Measurements from ENCODE around the gene DISC1.

DISC1 gene

GRCh38 chr1:232062967-232063366, 436.4 kb downstream of the DISC1 start:
- TF ChIP-seq CTCF (IDR thresholded peaks at IDR 0.05; ENCODE audit: insufficient read depth, low read length) (no peak), GABPA (IDR thresholded peaks at IDR 0.05; ENCODE audit: low read depth) (no peak), REST (IDR thresholded peaks at IDR 0.05; ENCODE audit: insufficient replicate concordance, low read depth) (no peak), POLR2AphosphoS5 (IDR thresholded peaks at IDR 0.05; ENCODE audit: low read depth) (no peak), SPI1 (IDR thresholded peaks at IDR 0.05; ENCODE audit: borderline replicate concordance, low read depth) (no peak)
- Histone ChIP-seq H3K4me3 (replicated peaks; ENCODE audit: insufficient read depth, low read length) (no peak overlapping the region), H3K27ac (replicated peaks) (no peak overlapping the region), H3K27me3 (ENCODE audit: insufficient read depth, poor library complexity, severe bottlenecking) (no peaks in the 10 kb centered on the region)
- no peak for DNase-seq (ENCODE audit: low read depth in 1 of 2, low spot score in 1 of 2)

GRCh38 chr1:232066521-232066920, 439.9 kb downstream of the DISC1 start:
- H3K4me3 ChIP-seq (replicated peaks; ENCODE audit: insufficient read depth, low read length): no peak overlapping the region
- TF ChIP-seq GABPA (IDR thresholded peaks at IDR 0.05; ENCODE audit: low read depth) (no peak), POLR2AphosphoS5 (IDR thresholded peaks at IDR 0.05; ENCODE audit: low read depth) (no peak), REST (IDR thresholded peaks at IDR 0.05; ENCODE audit: insufficient replicate concordance, low read depth) (no peak), SPI1 (IDR thresholded peaks at IDR 0.05; ENCODE audit: borderline replicate concordance, low read depth) (no peak), CTCF (IDR thresholded peaks at IDR 0.05; ENCODE audit: insufficient read depth, low read length) (no peak)
- no peak overlapping the region for H3K27ac ChIP-seq (replicated peaks)
- DNase-seq (ENCODE audit: low read depth in 1 of 2, low spot score in 1 of 2): no peak
- no peaks in the 10 kb centered on the region for H3K27me3 ChIP-seq (ENCODE audit: insufficient read depth, poor library complexity, severe bottlenecking)

GRCh38 chr1:232074265-232074664, 447.7 kb downstream of the DISC1 start:
- Histone ChIP-seq H3K27ac (replicated peaks) (no peak overlapping the region), H3K27me3 (ENCODE audit: insufficient read depth, poor library complexity, severe bottlenecking) (peaks cover 3% of the 10 kb centered on the region), H3K4me3 (replicated peaks; ENCODE audit: insufficient read depth, low read length) (no peak overlapping the region)
- TF ChIP-seq POLR2AphosphoS5 (IDR thresholded peaks at IDR 0.05; ENCODE audit: low read depth): no peak
- no peak for TF ChIP-seq SPI1 (IDR thresholded peaks at IDR 0.05; ENCODE audit: borderline replicate concordance, low read depth)
- no peak for TF ChIP-seq CTCF (IDR thresholded peaks at IDR 0.05; ENCODE audit: insufficient read depth, low read length)
- no peak for TF ChIP-seq REST (IDR thresholded peaks at IDR 0.05; ENCODE audit: insufficient replicate concordance, low read depth)
- no peak for TF ChIP-seq GABPA (IDR thresholded peaks at IDR 0.05; ENCODE audit: low read depth)
- no peak for DNase-seq (ENCODE audit: low read depth in 1 of 2, low spot score in 1 of 2)

All from HL-60 (cell line).